SJSA1 (cell line): ENCODE results near the gene NXPH2. TPM values are rescaled to one million over a fixed set of nuclear protein-coding genes. Genes with fewer than 3 reads are reported as not detected.

Source experiments
- DNase-seq, 2 experiments: peaks; one replicate each; pipeline ENCODE4 v3.0.0-alpha.2; 2015 to 2020; ENCODE audit warnings: low spot score in 2 of 2, low read depth in 1 of 2
- H3K27ac ChIP-seq: fragments of 250-450 bp; sonication (Bioruptor Pico); 2 replicates; pipeline ENCODE4 v1.5.1; 2020; ENCODE audit warnings: mild to moderate bottlenecking, moderate library complexity
- H3K27me3 ChIP-seq: fragments of 250-450 bp; sonication (Bioruptor Pico); replicated peaks from 2 replicates; pipeline ENCODE4 v1.5.1; 2020; ENCODE audit warnings: mild to moderate bottlenecking, moderate library complexity
- H3K36me3 ChIP-seq: fragments of 250-450 bp; sonication (Bioruptor Pico); 2 replicates; pipeline ENCODE4 v1.5.1; 2020; ENCODE audit warnings: mild to moderate bottlenecking
- H3K4me1 ChIP-seq: fragments of 250-450 bp; sonication (Bioruptor Pico); replicated peaks from 2 replicates; pipeline ENCODE4 v1.6.1; 2021; ENCODE audit warnings: mild to moderate bottlenecking
- H3K4me3 ChIP-seq: fragments of 250-450 bp; sonication (Bioruptor Pico); 2 replicates; pipeline ENCODE4 v1.5.1; 2020; ENCODE audit warnings: mild to moderate bottlenecking
- H3K9me3 ChIP-seq: fragments of 250-450 bp; sonication (Bioruptor Pico); replicated peaks from 2 replicates; pipeline ENCODE4 v1.5.1; 2020; ENCODE audit warnings: mild to moderate bottlenecking
- total RNA-seq: library from RNA; depleted of rRNA; stranded (reverse); fragments of >200 nt; shearing (Covaris generic); gene quantifications from 2 replicates; pipeline ENCODE4 v1.2.3, GENCODE V29; 2014

The NXPH2 gene
- total RNA-seq, 1 experiment from 2014 or later, result 6.1 TPM

DNA sequence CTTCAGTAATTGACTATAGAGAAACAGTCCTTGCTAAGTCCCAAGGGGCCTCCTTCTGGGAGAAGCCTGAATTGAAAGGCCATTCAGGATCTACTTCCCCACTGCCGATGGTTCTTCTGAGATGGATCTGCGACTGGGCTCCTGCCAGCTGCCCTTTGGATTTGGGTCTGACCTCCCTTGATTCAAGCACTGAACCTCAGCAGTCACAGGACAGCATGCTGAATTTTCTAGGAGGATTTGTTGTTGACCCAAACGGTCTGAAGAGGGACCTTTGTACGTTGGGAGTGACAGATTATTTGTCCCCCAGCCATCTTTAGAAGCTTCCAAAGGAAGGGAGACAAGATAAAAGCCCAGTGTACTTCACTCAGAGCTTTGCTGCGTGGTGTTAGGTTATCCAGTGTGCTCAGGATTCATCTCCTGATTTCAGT, 67.1 kb downstream of the NXPH2 start:
- DNase-seq, result no peak
- Histone ChIP-seq H3K36me3 (no peaks in the 10 kb centered on the region), H3K4me1 (no peaks in the 10 kb centered on the region), H3K4me3 (no peak overlapping the region), H3K27me3 (no peaks in the 10 kb centered on the region), H3K9me3 (no peaks in the 10 kb centered on the region), H3K27ac (no peak overlapping the region)

DNA sequence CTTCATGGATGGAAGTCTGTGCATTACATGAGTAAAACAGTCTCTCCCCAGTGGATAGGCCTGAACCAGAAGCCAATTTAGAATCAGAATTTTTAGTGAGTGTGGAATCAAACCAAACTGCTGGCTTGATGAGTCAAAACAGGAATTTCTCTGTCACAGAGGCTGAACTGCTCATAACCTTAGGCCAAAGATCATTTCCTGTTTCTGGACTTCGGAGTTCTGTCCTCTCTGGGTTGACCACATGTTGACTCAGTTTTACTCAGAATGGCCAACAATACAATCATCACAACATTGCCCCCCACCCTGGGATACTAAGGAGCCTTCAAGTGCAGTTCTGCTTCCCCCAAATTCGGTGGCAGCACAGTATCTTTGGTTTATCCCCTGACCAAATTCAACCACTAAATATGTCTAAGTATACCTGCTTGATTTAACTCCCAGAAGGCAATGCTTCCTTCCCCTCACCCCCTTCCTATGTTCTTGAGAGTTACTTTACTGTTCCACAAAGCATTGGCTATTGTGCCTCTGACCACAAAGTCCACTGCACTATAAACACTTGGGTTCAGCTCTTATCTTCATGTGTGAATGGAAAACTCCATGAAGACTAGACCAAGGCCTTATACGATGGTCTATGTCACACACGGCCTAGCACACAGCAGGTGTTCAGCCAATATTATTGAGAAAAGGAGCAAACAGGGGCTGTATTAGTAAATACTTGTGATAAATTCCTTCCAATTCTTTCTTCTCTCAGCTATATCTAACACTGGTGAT, 67.8 kb downstream of the NXPH2 start:
- H3K27ac ChIP-seq, result no peak overlapping the region
- no peak for DNase-seq
- H3K27me3 ChIP-seq, result no peaks in the 10 kb centered on the region
- no peaks in the 10 kb centered on the region for H3K9me3 ChIP-seq
- no peaks in the 10 kb centered on the region for H3K4me1 ChIP-seq
- no peaks in the 10 kb centered on the region for H3K36me3 ChIP-seq
- no peak overlapping the region for H3K4me3 ChIP-seq

DNA sequence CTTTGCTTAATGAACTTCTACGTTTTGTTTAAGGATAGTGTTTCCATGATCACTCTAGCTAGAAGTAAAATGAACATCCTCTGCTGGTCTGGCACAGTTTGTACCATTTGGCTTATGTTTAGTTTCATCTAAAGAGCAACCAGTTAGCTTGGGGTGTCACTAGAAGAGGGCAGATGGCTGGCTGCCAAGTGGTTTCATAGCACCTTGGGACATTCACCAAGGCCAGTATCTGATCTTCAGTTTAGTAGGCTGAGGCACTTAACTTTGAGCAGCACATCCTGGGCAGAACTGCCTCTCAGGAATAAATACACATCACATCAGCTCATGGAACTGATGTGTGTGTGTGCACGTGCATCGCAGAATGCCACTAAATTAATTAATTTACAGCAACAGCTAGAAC, 68.4 kb downstream of the NXPH2 start:
- H3K36me3 ChIP-seq, result no peaks in the 10 kb centered on the region
- H3K9me3 ChIP-seq, result no peaks in the 10 kb centered on the region
- no peaks in the 10 kb centered on the region for H3K27me3 ChIP-seq
- H3K27ac ChIP-seq, result no peak overlapping the region
- H3K4me1 ChIP-seq, result no peaks in the 10 kb centered on the region
- no peak overlapping the region for H3K4me3 ChIP-seq
- DNase-seq, result no peak

DNA sequence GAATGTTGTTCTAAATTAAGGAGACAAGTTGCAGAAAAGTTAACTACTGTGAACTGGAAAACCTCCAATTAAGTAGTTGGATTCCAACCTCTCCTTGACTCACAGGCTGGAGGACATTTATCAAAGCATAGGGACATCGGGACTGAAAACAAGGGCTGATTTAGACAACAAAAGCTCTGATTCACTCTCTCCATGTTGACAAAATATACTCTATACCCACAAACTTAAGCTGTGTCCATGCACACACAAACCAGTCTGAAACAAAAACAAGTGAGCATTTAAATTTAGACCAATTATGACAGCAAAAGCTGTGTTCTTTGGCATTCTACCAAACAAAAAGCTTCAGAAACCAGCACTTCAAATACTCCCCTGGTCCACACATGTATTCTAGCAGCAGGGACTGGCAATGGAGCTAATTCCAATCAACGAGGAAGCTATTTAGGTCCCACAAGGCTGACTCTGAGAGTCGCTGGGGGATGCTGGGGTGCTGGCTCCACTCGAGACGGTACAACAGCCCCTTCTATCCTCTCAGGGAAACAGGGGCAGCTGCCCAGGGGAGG, 71.4 kb downstream of the NXPH2 start:
- peak in 1 of 2 experiments; percentile 21 for DNase-seq
- H3K27me3 ChIP-seq, result no peaks in the 10 kb centered on the region

DNA sequence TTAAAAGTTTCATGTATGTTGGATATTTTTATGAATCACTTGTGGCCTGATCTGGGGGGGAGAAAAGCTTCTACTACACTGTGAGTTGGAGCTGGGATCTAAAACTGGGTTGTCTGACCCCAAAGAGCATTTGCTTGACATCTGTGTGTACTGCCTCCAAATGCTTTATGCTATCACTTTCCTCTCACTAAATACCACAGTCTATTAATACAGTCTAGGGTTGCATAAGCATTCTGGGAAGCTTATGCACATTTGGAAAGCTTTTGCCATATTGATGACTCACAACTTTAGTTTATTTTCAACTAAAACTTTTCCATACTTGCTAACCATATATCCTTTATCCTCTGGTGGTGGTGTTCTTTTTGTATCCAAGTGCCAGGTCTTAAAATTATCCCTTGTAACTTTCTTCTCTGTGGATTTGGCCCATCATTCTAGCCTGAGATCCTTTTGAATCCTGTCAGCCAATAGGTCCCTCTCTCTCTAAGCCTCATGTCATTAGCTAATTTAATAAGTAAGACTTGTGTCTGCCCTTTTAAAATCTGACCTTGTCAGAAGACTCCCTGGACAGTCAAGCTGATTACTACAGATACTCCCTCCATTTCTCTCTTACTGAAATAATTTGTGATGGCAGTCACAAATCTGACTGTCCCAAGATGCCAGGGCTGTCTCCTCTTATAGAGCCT, 72.7 kb downstream of the NXPH2 start:
- no peak overlapping the region for H3K27ac ChIP-seq
- DNase-seq, result no peak
- H3K27me3 ChIP-seq, result no peaks in the 10 kb centered on the region

More for the DNA sequence above, 71.4 kb downstream of the NXPH2 start:
- no peaks in the 10 kb centered on the region for H3K4me1 ChIP-seq
- H3K4me3 ChIP-seq, result no peak overlapping the region
- H3K9me3 ChIP-seq, result no peaks in the 10 kb centered on the region
- H3K27ac ChIP-seq, result no peak overlapping the region
- no peaks in the 10 kb centered on the region for H3K36me3 ChIP-seq

DNA sequence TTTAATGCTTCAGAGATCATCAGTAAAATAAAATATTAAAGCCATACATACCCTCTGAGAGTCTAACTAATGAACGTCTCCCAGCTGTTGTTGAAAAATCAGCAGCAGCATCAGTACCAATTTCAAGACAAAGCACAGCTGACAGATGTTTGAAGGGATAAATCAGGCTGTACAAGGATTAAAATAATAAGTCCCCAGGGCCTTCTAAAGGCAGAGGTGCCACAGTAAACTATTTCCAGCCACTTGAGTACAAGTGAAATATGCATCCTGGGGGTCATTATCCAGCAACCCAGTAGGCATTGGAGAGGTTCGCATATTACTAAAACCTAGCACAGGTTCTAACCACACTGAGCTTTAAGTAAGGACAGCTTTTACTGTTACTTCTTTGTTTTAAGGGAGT, 76.9 kb downstream of the NXPH2 start:
- H3K36me3 ChIP-seq, result no peaks in the 10 kb centered on the region
- no peak for DNase-seq
- H3K27ac ChIP-seq, result no peak overlapping the region
- H3K4me3 ChIP-seq, result no peak overlapping the region
- no peaks in the 10 kb centered on the region for H3K4me1 ChIP-seq
- H3K27me3 ChIP-seq, result no peaks in the 10 kb centered on the region
- no peaks in the 10 kb centered on the region for H3K9me3 ChIP-seq

More for the DNA sequence above, 72.7 kb downstream of the NXPH2 start:
- Histone ChIP-seq H3K4me3 (no peak overlapping the region), H3K4me1 (no peaks in the 10 kb centered on the region), H3K9me3 (no peaks in the 10 kb centered on the region), H3K36me3 (no peaks in the 10 kb centered on the region)

DNA sequence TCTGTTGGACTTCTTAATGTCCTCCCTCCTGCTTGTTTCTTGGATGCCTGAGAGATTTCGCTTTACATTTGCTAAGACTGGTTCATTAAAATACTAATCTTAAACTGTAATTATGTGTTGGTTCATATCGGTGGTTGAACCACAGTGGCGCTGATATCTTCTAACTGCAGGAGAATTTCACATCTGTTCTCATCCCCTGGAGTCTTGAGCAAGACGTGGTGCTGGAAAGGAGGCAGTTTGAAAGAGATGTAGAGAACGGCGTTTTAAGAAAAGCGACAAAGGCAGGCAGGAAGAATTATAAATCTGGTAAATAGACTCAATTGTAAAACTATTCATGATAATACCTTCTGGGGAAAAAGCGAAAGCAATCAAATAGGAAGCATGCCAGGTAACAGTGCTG, 79.5 kb downstream of the NXPH2 start:
- Histone ChIP-seq H3K9me3 (no peaks in the 10 kb centered on the region), H3K4me3 (no peak overlapping the region), H3K27me3 (no peaks in the 10 kb centered on the region), H3K36me3 (no peaks in the 10 kb centered on the region), H3K27ac (no peak overlapping the region), H3K4me1 (no peaks in the 10 kb centered on the region)
- DNase-seq, result no peak

DNA sequence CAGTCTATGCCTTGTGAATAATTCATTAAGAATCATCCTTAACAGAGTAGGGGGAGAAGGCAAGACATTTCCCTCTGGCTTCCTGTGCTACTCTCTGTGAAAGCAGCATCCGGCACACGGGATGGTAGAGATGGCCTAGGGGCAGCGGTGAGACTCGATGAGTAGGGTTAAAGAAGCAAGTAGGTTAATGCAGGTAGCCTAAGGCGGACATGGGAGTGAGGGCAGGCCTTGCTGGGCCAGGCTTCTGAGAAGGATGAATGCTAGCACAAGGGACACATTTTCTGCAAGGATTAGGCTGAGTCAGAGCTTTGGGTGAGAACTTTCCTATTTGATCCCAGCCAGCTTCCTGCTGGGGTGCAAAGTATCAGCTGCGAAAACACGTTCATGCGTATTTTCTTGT, 80.8 kb downstream of the NXPH2 start:
- Histone ChIP-seq H3K36me3 (no peaks in the 10 kb centered on the region), H3K9me3 (no peaks in the 10 kb centered on the region), H3K4me1 (no peaks in the 10 kb centered on the region), H3K27me3 (no peaks in the 10 kb centered on the region), H3K4me3 (no peak overlapping the region), H3K27ac (no peak overlapping the region)
- DNase-seq, result no peak

DNA sequence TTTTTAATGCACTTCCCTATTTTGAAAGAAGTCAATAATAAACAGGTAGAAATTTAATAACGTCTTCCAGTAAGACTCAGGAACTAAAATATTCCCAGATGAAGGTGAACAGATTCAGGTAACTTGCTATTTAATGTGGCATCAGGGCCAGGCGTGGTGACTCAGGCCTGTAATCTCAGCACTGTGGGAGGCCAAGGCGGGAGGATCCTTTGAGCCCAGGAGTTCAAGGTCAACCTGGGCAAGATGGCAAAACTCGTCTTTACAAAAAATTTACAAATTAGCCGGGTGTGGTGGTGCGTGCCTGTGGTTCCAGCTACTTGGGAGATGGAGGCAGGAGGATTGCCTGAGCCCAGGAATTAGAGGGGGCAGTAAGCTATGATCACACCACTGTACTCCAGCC, 81.8 kb downstream of the NXPH2 start:
- Histone ChIP-seq H3K4me3 (no peak overlapping the region), H3K9me3 (no peaks in the 10 kb centered on the region), H3K36me3 (no peaks in the 10 kb centered on the region), H3K4me1 (no peaks in the 10 kb centered on the region), H3K27ac (no peak overlapping the region), H3K27me3 (no peaks in the 10 kb centered on the region)
- no peak for DNase-seq

DNA sequence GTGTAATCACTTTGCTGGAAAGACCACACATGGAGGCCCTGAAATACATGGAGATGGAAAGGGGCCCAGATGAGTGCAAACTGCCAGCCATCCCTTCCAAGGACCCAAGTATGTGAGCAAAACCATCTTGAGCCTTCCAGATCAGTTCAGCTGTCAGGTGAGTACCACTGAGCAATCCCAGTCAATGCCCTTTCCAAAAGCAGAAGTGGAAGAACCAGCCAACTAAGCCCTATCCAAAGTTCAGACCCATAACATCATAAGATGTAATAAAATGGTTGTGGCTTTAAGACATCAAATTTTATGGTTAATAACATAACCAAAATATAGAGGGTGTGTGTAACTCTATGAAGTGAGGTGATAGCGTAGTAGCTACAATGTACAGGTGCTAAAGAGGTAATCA, 88.5 kb downstream of the NXPH2 start:
- Histone ChIP-seq H3K36me3 (no peaks in the 10 kb centered on the region), H3K4me3 (no peak overlapping the region), H3K27ac (no peak overlapping the region), H3K4me1 (no peaks in the 10 kb centered on the region), H3K27me3 (no peaks in the 10 kb centered on the region), H3K9me3 (no peaks in the 10 kb centered on the region)
- DNase-seq, result no peak

DNA sequence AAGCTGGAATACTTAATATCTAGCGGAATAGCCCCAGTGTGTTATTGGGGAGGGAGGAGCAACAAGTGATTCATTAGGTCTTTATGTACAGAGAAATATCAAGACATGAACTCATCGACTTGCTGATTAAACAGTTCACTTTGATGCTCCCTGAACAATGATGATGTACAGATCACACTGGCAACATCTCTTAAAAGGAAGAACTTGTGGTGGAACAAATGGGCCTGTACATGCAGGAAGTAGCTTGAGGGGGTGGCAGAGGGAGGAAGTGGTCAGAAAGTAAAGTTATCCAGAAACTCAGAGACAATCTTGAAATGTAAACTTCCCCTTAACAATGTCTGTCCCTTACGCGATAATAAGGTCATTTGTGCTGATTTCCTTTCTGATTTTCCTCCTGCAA, 90.5 kb downstream of the NXPH2 start:
- Histone ChIP-seq H3K27ac (no peak overlapping the region), H3K27me3 (no peaks in the 10 kb centered on the region), H3K9me3 (no peaks in the 10 kb centered on the region), H3K4me1 (no peaks in the 10 kb centered on the region), H3K36me3 (no peaks in the 10 kb centered on the region), H3K4me3 (no peak overlapping the region)
- DNase-seq, result no peak

DNA sequence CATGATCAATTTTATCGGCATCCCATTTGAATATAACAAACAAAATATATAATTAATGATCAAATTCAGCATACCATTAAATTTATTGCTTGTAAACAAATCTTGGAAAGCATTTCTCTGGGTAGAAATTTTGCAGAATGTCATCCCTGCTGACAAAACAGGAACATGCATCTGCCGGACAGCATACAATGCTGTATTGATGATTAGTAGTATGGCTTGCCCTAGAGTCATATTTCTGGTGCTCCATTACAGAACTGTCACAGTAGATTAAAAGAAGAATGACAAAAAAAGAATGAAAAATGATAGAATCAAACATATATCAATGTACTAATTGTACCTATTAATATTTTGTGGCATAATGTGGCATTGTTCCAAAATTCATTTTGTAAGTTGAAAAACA, 98.0 kb downstream of the NXPH2 start:
- DNase-seq, result no peak
- Histone ChIP-seq H3K27ac (no peak overlapping the region), H3K9me3 (no peaks in the 10 kb centered on the region), H3K4me1 (no peaks in the 10 kb centered on the region), H3K27me3 (no peaks in the 10 kb centered on the region), H3K4me3 (no peak overlapping the region), H3K36me3 (no peaks in the 10 kb centered on the region)

DNA sequence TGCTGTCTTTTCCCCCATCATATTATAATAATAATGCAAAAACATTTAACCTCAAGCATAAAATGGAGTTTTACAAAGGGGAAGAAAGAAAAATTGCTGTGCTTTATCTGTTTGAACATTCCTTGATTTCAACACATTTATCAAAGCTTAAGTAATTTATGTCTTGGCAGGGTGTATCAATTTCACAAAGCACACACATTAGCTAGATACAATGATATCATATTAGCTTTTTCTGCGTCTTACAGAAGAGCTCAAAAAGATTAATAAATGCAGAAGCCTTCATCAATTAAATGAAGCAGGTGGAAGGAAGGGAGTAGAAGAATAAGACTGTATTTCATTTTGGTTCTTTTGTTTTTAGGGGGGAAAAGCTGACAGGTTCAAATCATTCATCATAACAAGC, 103.0 kb downstream of the NXPH2 start:
- no peaks in the 10 kb centered on the region for H3K27me3 ChIP-seq
- no peak overlapping the region for H3K4me3 ChIP-seq
- H3K4me1 ChIP-seq, result no peaks in the 10 kb centered on the region
- H3K36me3 ChIP-seq, result no peaks in the 10 kb centered on the region
- H3K27ac ChIP-seq, result no peak overlapping the region
- H3K9me3 ChIP-seq, result no peaks in the 10 kb centered on the region
- DNase-seq, result no peak

DNA sequence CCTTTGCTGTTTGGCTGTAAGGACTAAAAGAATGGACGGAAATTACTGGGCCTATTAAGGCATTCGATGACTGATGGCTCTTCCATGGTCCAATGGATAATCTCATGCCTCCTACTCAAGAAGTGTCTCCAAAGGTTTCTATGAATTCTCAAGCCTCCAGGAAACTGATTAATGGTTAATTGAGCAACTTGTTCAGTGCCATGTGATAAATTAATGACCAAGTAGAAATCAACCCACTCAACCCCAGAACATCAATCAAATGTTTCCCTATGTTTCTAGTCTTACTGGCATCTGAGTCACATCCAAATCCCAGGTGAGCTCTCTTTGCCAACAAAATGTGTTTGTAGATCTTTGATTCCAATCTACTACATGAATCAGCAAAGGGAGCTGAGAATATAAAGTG, 103.6 kb downstream of the NXPH2 start:
- no peak for DNase-seq
- Histone ChIP-seq H3K36me3 (no peaks in the 10 kb centered on the region), H3K4me3 (no peak overlapping the region), H3K27ac (no peak overlapping the region), H3K9me3 (no peaks in the 10 kb centered on the region), H3K4me1 (no peaks in the 10 kb centered on the region), H3K27me3 (no peaks in the 10 kb centered on the region)
